Naive thymus-derived CD8-positive, alpha-beta T cell (primary cell): ENCODE data around the gene GPR6. TPM values are rescaled to one million over a fixed set of nuclear protein-coding genes. Genes with fewer than 3 reads are reported as not detected.
A peak's percentile ranks its signal among the peaks of the same experiment; 100 is the strongest.

Experiments
- ATAC-seq, 2 donors: fragments of 150-1000 bp; cut with Tn5 transposase in 1 of 2; sonication (Bioruptor Pico), chemical (Tn5 transposase) in 1 of 2; 1 replicate in 1 of 2; 2 replicates in 1 of 2; pipeline ENCODE4 v1.10.0; 2021; ENCODE audit warnings: mild to moderate bottlenecking in 2 of 2, moderate library complexity in 2 of 2
- POLR2A ChIA-PET: fragments of 350-600 bp; sonication (Branson Sonifier 250); formaldehyde crosslinking; loops from one replicate; lab custom pipeline; 2021; ENCODE audit warnings: antibody characterized with exemption; lab: Charles Lee
- DNase-seq, 10 donors: peaks; one replicate each; pipeline versions ENCODE4 v3.0.0 to v3.0.0-alpha.2; 2020 to 2022
- H3K27ac Mint-ChIP-seq, 10 donors: one replicate each; pipeline ENCODE4 v1.8.0; 2020 to 2022; ENCODE audit warnings: mild to moderate bottlenecking in 10 of 10, mixed read lengths in 10 of 10, moderate library complexity in 4 of 10, inconsistent platforms in 1 of 10
- H3K27me3 Mint-ChIP-seq, 5 donors: one replicate each; pipeline ENCODE4 v1.8.0; 2021 to 2022; ENCODE audit warnings: mixed read lengths in 5 of 5
- H3K36me3 Mint-ChIP-seq, 3 donors: one replicate each; pipeline ENCODE4 v1.8.0; 2020 to 2022; ENCODE audit warnings: mixed read lengths in 3 of 3, mild to moderate bottlenecking in 2 of 3, inconsistent platforms in 1 of 3
- H3K4me1 Mint-ChIP-seq, 4 donors: one replicate each; pipeline ENCODE4 v1.8.0; 2021 to 2022; ENCODE audit warnings: mixed read lengths in 4 of 4
- H3K4me3 Mint-ChIP-seq, 10 donors: one replicate each; pipeline ENCODE4 v1.8.0; 2020 to 2022; ENCODE audit warnings: mild to moderate bottlenecking in 10 of 10, mixed read lengths in 10 of 10, moderate library complexity in 6 of 10, inconsistent platforms in 1 of 10
- H3K9me3 Mint-ChIP-seq, 9 donors: one replicate each; pipeline ENCODE4 v1.8.0; 2020 to 2022; ENCODE audit warnings: mixed read lengths in 9 of 9, mild to moderate bottlenecking in 3 of 9, inconsistent platforms in 1 of 9, moderate library complexity in 1 of 9
- polyA plus RNA-seq, 3 donors: library from polyadenylated mRNA; unstranded; fragments of 300-500 nt; fragmentation: Illumina TruSeq; gene quantifications; one replicate each; pipeline ENCODE4 v1.2.3, GENCODE V29; 2021
- total RNA-seq, 8 experiments: library from RNA in 2 of 8; stranded (reverse) in 2 of 8; gene quantifications; one replicate each; pipeline ENCODE4 v1.2.3 and lab custom pipeline; 2021 to 2026

The GPR6 gene
- total and polyA plus RNA-seq, 5 experiments from 2014 or later = not detected

DNA sequence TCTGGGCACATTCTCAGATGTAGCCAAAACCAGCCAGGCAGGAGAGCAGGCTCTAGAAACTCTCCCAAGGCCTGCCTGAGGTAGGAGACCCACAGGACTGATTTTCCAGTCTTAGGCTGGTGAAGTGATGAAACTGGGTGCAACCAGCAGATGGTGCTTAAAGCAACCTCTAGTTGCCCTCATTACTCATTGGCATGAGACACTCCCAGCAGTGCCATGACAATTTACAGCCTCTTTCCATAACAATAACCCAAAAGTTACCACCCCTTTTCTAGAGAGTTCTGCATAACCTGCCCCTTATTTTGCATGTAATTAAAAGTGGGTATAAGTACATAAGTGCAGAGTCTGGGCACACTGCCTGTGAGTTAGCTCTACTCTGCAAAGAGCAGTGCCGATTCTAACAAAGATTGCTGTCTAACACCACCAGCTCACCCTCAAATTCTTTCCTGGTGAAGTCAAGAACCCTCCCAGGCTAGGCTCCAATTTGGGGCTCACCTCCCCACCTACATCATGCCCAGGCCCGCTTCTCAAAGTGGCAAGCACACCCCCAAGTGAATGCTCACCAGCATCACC lies 14.4 kb upstream of the GPR6 start:
- peaks cover 0 to 5% (median 4%) of the 10 kb centered on the region in 5 donors for H3K27me3 Mint-ChIP-seq
- H3K36me3 Mint-ChIP-seq = peaks cover 0 to 1% (median 0%) of the 10 kb centered on the region in 3 donors
- H3K27ac Mint-ChIP-seq = no peak overlapping the region
- H3K4me3 Mint-ChIP-seq = no peak overlapping the region
- no peak for ATAC-seq
- H3K9me3 Mint-ChIP-seq = peaks cover 0 to 4% (median 0%) of the 10 kb centered on the region in 9 donors
- DNase-seq = no peak
- no peaks in the 10 kb centered on the region for H3K4me1 Mint-ChIP-seq
- POLR2A ChIA-PET = no interaction called here

DNA sequence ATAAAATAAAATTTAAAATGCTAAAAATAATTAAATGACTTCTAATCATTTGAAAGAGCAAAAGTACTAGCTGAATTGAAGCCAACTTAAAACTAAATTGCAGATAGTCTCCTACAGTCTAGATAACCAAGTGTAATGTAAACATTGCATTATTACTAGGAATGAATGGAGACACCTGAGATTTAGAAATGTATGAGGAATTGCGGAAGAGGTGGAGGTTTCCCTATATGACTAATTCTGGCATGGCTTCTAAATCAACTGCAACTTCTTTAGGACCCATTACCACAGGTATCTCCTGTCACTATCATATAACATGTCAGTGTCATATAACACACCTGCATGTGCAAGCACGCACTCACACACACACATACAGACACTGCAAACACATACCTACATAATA lies 13.2 kb upstream of the GPR6 start:
- Mint-ChIP-seq H3K27ac (no peak overlapping the region), H3K4me3 (no peak overlapping the region), H3K36me3 (peaks cover 0 to 1% (median 0%) of the 10 kb centered on the region in 3 donors), H3K27me3 (peaks cover 3 to 12% (median 6%) of the 10 kb centered on the region in 5 donors), H3K9me3 (peaks cover 0 to 4% (median 0%) of the 10 kb centered on the region in 9 donors), H3K4me1 (no peaks in the 10 kb centered on the region)
- no peak for ATAC-seq
- DNase-seq = no peak
- POLR2A ChIA-PET = no interaction called here

DNA sequence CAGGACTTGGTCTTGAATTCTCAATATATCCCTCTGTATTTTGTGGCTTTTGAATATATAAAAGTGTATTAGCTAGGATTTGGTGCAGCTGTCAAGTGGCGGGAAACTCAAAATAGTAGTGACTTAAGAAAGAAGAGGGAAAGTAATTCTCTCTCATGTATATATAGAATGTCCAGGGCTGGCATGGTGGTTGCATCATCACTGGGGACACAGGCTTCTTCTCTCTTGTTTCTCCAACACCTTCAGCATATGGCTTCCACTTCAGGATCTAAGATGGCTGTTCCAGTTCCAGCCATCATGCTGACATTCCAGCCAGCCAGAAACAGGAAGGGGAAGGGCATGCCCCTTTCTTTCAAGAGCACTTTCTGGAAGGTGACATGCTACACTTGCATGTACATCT lies 11.8 kb upstream of the GPR6 start:
- Mint-ChIP-seq H3K4me3 (no peak overlapping the region), H3K9me3 (peaks cover 0 to 4% (median 0%) of the 10 kb centered on the region in 9 donors), H3K4me1 (no peaks in the 10 kb centered on the region), H3K27ac (no peak overlapping the region), H3K36me3 (peaks cover 0 to 1% (median 0%) of the 10 kb centered on the region in 3 donors), H3K27me3 (peaks cover 6 to 20% (median 9%) of the 10 kb centered on the region in 5 donors)
- no peak for ATAC-seq
- no peak for DNase-seq
- POLR2A ChIA-PET = no interaction called here

DNA sequence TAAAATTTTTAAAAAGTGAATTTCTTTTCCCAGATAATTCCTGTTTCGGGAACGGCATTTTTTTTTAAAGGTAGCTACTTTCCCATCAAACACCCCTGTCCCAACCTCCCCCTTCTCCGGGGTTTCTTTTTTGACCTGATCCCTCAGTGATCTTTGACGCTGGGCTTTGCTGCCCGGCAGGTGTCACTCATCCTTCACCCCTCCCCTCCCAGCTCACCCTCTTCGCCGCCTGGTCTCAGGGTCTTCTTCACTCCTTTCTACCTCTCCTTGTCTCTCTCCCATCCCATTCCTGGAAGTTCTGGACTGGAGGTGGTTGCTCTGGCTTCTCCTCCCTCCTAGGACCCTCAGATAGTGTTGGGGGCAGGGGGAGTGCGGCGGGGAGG lies 329 bp upstream of the GPR6 start:
- peaks cover 0 to 4% (median 0%) of the 10 kb centered on the region in 4 donors for H3K4me1 Mint-ChIP-seq
- DNase-seq = no peak
- peaks cover 26 to 86% (median 67%) of the 10 kb centered on the region in 5 donors for H3K27me3 Mint-ChIP-seq
- peaks cover 0 to 19% (median 4%) of the 10 kb centered on the region in 9 donors for H3K9me3 Mint-ChIP-seq
- no peak overlapping the region for H3K27ac Mint-ChIP-seq
- no peak for ATAC-seq
- POLR2A ChIA-PET = no interaction called here
- H3K36me3 Mint-ChIP-seq = peaks cover 3 to 7% (median 5%) of the 10 kb centered on the region in 3 donors
- H3K4me3 Mint-ChIP-seq = no peak overlapping the region

DNA sequence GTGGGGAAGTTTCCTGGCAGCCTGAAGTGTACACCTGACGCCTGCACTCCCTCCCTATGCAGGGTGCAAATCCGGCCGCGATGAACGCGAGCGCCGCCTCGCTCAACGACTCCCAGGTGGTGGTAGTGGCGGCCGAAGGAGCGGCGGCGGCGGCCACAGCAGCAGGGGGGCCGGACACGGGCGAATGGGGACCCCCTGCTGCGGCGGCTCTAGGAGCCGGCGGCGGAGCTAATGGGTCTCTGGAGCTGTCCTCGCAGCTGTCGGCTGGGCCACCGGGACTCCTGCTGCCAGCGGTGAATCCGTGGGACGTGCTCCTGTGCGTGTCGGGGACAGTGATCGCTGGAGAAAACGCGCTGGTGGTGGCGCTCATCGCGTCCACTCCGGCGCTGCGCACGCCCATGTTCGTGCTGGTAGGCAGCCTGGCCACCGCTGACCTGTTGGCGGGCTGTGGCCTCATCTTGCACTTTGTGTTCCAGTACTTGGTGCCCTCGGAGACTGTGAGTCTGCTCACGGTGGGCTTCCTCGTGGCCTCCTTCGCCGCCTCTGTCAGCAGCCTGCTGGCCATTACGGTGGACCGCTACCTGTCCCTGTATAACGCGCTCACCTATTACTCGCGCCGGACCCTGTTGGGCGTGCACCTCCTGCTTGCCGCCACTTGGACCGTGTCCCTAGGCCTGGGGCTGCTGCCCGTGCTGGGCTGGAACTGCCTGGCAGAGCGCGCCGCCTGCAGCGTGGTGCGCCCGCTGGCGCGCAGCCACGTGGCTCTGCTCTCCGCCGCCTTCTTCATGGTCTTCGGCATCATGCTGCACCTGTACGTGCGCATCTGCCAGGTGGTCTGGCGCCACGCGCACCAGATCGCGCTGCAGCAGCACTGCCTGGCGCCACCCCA lies 1.2 kb downstream of the GPR6 start:
- Mint-ChIP-seq H3K4me3 (no peak overlapping the region), H3K36me3 (peaks cover 3 to 11% (median 5%) of the 10 kb centered on the region in 3 donors), H3K27me3 (peaks cover 31 to 95% (median 69%) of the 10 kb centered on the region in 5 donors), H3K27ac (no peak overlapping the region), H3K9me3 (peaks cover 0 to 19% (median 4%) of the 10 kb centered on the region in 9 donors), H3K4me1 (peaks cover 0 to 4% (median 0%) of the 10 kb centered on the region in 4 donors)
- POLR2A ChIA-PET = no interaction called here
- no peak for DNase-seq
- no peak for ATAC-seq

DNA sequence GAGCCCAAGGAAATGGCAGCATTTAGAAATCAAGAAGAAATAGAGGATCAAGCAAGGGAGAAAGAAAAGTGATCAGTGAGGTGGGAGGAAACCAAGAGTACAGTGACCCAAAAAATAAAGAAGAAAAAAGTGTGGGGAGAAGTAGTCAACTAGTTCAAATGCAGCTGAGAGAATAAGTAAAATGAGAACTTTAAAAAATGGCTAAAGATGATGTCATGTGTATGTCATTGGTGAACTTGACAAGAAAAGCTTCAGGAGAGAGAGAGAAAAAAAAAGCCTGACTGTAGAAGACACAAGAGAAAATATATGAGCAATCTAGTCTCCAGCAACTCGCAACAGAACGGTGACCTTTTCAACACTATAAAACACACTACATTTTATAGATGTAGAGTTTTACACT lies 6.3 kb downstream of the GPR6 start:
- no peak overlapping the region for H3K4me3 Mint-ChIP-seq
- H3K4me1 Mint-ChIP-seq = no peaks in the 10 kb centered on the region
- no peak overlapping the region for H3K27ac Mint-ChIP-seq
- DNase-seq (no peak), ATAC-seq (no peak)
- POLR2A ChIA-PET = no interaction called here
- peaks cover 5 to 11% (median 5%) of the 10 kb centered on the region in 3 donors for H3K36me3 Mint-ChIP-seq
- H3K27me3 Mint-ChIP-seq = peaks cover 25 to 55% (median 44%) of the 10 kb centered on the region in 5 donors
- H3K9me3 Mint-ChIP-seq = peaks cover 0 to 14% (median 6%) of the 10 kb centered on the region in 9 donors

DNA sequence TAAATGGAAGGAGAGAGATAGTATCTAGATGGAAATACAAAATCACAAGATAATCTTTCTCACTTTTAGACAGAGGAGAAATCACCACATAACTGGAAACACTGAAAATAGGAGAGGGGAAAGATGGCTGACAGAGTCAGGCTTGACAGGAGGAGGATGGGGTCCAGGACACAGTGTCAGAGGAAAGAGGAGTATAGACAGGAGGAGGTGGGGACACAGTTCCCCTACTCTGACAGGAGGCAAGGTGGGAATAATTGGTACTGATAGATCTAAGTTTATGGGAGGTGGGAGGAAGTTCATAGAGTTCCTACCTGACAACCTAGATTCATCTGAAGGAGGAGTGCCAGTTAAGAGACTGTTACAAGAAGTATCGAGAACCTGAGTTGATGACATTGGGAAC lies 9.1 kb downstream of the GPR6 start:
- no peak for ATAC-seq
- no peaks in the 10 kb centered on the region for H3K4me1 Mint-ChIP-seq
- H3K4me3 Mint-ChIP-seq = no peak overlapping the region

DNA sequence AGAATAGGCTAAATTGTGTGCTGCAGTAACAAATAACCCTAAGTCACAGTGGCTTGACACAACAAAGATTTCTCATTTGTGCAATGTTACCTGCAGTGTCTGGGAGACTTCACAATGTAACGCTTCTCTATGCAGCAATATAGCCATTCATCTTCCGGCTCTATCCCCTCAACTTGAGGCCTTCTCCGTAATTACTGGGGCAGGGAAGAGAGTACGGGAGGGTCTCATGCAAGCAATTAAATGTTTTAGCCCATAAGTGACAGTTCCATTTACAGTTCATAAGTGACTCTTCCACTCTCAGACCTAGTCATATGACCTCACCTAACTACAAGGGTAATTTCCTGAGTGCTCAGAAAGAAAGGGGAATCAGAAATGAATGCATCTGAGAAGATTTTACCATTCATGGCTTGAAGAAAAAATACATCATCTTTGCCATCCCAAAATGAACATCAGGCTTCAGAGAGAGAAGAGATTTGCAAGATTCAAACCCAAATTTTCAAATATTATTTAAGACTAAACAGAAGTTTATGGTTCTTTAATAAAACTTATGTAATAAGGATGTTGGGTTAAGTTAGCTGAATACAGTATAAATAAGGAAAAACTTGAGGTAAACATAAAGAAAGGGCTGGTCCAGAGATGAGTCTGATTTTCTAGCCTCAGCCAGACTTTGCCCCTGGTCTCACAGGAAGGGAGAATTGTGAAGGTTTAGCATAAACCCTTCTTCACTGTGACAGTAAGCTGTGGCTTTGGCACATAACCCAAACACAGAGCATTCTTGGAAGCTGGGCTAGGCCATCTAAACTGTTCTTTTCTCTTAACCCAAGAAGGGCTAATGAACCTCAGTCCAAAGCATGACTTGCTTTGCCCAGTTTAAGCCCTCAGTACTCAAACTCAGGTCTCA lies 13.3 kb downstream of the GPR6 start:
- H3K36me3 Mint-ChIP-seq = no peaks in the 10 kb centered on the region
- H3K27me3 Mint-ChIP-seq = peaks cover 0 to 16% (median 5%) of the 10 kb centered on the region in 5 donors
- no peak overlapping the region for H3K4me3 Mint-ChIP-seq
- ATAC-seq (no peak), DNase-seq (no peak)
- H3K9me3 Mint-ChIP-seq = peaks cover 0 to 7% (median 0%) of the 10 kb centered on the region in 9 donors
- H3K27ac Mint-ChIP-seq = no peak overlapping the region
- H3K4me1 Mint-ChIP-seq = no peaks in the 10 kb centered on the region
- POLR2A ChIA-PET = no interaction called here

More for the DNA sequence above, 9.1 kb downstream of the GPR6 start:
- Mint-ChIP-seq H3K27me3 (peaks cover 10 to 32% (median 21%) of the 10 kb centered on the region in 5 donors), H3K9me3 (peaks cover 0 to 5% (median 0%) of the 10 kb centered on the region in 9 donors), H3K36me3 (peaks cover 0 to 4% (median 2%) of the 10 kb centered on the region in 3 donors), H3K27ac (no peak overlapping the region)
- no peak for DNase-seq
- POLR2A ChIA-PET = no interaction called here

DNA sequence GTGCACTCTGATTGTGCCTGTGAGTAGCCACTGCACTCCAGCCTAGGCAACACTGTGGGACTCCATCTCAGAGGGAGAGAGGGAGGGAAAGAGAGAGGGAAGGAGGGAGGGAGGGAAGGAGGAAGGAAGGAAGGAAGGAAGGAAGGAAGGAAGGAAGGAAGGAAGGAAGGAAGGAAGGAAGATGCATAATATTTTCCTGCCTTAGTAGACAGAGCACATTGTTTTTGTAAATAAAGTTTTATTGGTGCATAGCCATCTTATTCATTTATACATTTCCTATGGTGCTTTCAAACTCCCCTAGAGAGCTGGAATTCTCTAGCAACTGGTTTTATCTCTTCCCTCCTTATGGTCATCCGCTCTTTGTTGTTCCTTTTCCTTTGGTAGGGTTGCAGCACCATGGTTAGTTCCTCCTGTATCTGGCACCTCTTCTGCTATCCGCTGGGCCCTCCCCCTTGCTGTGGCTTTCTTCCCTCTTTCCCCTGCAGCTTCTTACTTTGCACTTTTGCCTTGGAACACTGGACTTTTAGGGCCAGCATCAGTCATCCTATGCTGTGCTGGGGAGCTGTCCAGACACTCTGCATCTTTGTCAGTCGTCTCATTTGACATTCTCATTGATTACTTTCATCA lies 20.2 kb downstream of the GPR6 start:
- no peak for ATAC-seq
- Mint-ChIP-seq H3K27ac (peak overlapping the region in 1 of 10 donors; percentile 19), H3K4me1 (no peaks in the 10 kb centered on the region), H3K9me3 (peaks cover 0 to 8% (median 0%) of the 10 kb centered on the region in 9 donors), H3K4me3 (no peak overlapping the region), H3K27me3 (peaks cover 8 to 42% (median 24%) of the 10 kb centered on the region in 5 donors), H3K36me3 (no peaks in the 10 kb centered on the region)
- POLR2A ChIA-PET = no interaction called here
- no peak for DNase-seq

DNA sequence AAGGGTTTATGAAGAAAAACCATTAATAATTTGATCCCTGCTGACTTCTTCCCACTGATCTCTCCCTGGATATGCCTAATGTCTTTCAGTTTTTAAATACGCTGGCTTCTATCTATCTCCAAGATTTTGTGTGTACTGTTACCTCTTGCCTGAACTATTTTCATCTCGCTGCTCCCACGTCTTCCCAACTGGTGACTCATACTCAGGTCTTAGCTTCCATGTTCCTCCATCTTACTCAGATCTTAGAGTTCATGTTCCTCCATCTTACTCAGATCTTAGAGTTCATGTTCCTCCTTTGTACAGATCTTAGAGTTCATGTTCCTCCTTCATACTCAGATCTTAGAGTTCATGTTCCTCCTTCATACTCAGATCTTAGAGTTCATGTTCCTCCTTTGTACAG lies 21.6 kb downstream of the GPR6 start:
- no peak for DNase-seq
- Mint-ChIP-seq H3K36me3 (peaks cover 0 to 3% (median 0%) of the 10 kb centered on the region in 3 donors), H3K27ac (no peak overlapping the region), H3K9me3 (peaks cover 0 to 8% (median 0%) of the 10 kb centered on the region in 9 donors), H3K4me1 (no peaks in the 10 kb centered on the region), H3K4me3 (no peak overlapping the region), H3K27me3 (peaks cover 7 to 53% (median 31%) of the 10 kb centered on the region in 5 donors)
- POLR2A ChIA-PET = no interaction called here
- no peak for ATAC-seq

DNA sequence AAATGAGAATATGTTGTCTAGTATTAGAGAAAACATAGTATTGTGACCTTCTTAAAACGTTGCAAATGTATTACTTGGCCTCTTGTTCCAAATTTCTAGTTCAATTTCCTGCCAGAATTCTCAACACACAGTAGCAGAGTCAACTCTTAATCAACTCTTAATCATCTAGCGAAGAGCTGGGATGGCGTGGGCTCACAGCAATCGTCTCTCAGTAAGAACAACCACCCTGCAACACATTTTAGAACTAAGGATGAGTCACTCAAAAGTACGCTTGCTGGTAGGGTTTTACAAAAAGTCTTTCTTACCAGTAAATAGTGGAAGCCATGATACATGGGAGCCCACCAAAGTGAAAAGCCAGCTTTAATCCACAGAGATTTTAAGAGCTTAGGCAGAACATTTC lies 24.6 kb downstream of the GPR6 start:
- Mint-ChIP-seq H3K9me3 (peaks cover 0 to 8% (median 0%) of the 10 kb centered on the region in 9 donors), H3K4me1 (no peaks in the 10 kb centered on the region), H3K36me3 (peaks cover 0 to 3% (median 0%) of the 10 kb centered on the region in 3 donors), H3K27me3 (peaks cover 7 to 58% (median 30%) of the 10 kb centered on the region in 5 donors), H3K27ac (no peak overlapping the region), H3K4me3 (no peak overlapping the region)
- POLR2A ChIA-PET = no interaction called here
- no peak for ATAC-seq
- DNase-seq = no peak

DNA sequence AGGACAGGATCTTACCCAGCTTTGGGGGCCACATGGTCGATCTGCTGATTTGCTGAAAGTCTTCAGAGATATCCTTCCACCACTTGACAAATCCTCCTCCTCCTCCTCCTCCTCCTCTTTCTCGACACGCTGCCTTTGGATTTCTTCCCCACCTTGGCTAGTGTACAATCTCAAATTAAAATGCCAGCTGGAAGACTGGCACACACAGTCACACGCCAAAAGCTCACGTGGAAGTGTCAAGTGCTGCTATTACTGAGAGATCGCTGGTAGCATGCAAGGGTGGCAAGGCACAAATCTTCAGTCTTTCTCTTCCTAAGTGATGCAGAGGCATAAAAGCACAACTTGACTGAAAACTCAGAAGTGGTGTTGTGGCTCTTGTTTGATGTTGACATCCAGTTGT lies 35.3 kb downstream of the GPR6 start:
- ATAC-seq (no peak), DNase-seq (no peak)
- H3K4me1 Mint-ChIP-seq = peaks cover 1 to 13% (median 6%) of the 10 kb centered on the region in 4 donors
- peak overlapping the region in 3 of 10 donors; percentile 29 to 70 (median 47) for H3K27ac Mint-ChIP-seq
- no peak overlapping the region for H3K4me3 Mint-ChIP-seq
- peaks cover 0 to 5% (median 0%) of the 10 kb centered on the region in 5 donors for H3K27me3 Mint-ChIP-seq
- POLR2A ChIA-PET = no interaction called here
- H3K36me3 Mint-ChIP-seq = no peaks in the 10 kb centered on the region
- peaks cover 0 to 15% (median 0%) of the 10 kb centered on the region in 9 donors for H3K9me3 Mint-ChIP-seq
